LNCaP clone FGC (cell line): Measurements from ENCODE around the gene ID2.

Experiments
- DNase-seq: peaks from one replicate; pipeline ENCODE4 v3.0.0-alpha.2; 2011; ENCODE audit warnings: low read depth
- H3K4me3 ChIP-seq: 2 replicates; pipeline ENCODE4 v1.5.1; 2011; ENCODE audit warnings: mild to moderate bottlenecking, low read depth, low read length, control low read depth
- CTCF ChIP-seq: IDR thresholded peaks from 2 replicates; pipeline ENCODE4 v1.5.1; 2012; ENCODE audit warnings: mild to moderate bottlenecking; ENCODE audit not compliant: control insufficient read depth, insufficient read depth; ENCODE audit errors: extremely low read depth

ID2 gene

GRCh38 chr2:8685697-8686358 is 4.0 kb downstream of the ID2 start:
- peak overlapping the region; percentile 48 for H3K4me3 ChIP-seq
- peak; percentile 81 for TF ChIP-seq CTCF
- DNase-seq, result no peak

- no peak overlapping the region for H3K4me3 ChIP-seq
- no peak for DNase-seq
- TF ChIP-seq CTCF, result no peak
These were observed 10.1 kb downstream of the ID2 start for GRCh38 chr2:8691859-8692437.

GRCh38 chr2:8692783-8693156 is 10.9 kb downstream of the ID2 start:
- no peak overlapping the region for H3K4me3 ChIP-seq
- DNase-seq, result no peak

GRCh38 chr2:8693157-8693821 is 11.4 kb downstream of the ID2 start:
- no peak for DNase-seq
- peak; percentile 74 for TF ChIP-seq CTCF
- H3K4me3 ChIP-seq, result no peak overlapping the region

More at GRCh38 chr2:8692783-8693156, 10.9 kb downstream of the ID2 start:
- no peak for TF ChIP-seq CTCF

GRCh38 chr2:8694737-8695136 is 12.9 kb downstream of the ID2 start:
- no peak overlapping the region for H3K4me3 ChIP-seq
- DNase-seq, result no peak
- no peak for TF ChIP-seq CTCF

GRCh38 chr2:8697190-8697589 is 15.3 kb downstream of the ID2 start:
- DNase-seq, result no peak
- H3K4me3 ChIP-seq, result no peak overlapping the region
- no peak for TF ChIP-seq CTCF
